GM19468 (cell line): ENCODE data around the gene BCLAF1.
"Not testable (repeated sequence)": the region's sequence is repeated elsewhere in the genome, so short reads cannot be mapped to it uniquely, and the experiment has no call there.

Experiments
- ATAC-seq: cut with Tn5 transposase; IDR thresholded peaks from one replicate; pipeline ENCODE4 v1.9.1; 2021; ENCODE audit warnings: mild to moderate bottlenecking, moderate library complexity, moderate number of reproducible peaks; ENCODE audit not compliant: unreplicated experiment; ENCODE audit errors: extremely low read depth

BCLAF1 gene

GRCh38 chr6:136309729-136310311, 20.2 kb upstream of the BCLAF1 start:
- no peak for ATAC-seq

GRCh38 chr6:136309171-136309570, 19.5 kb upstream of the BCLAF1 start:
- no peak for ATAC-seq

GRCh38 chr6:136308469-136308868, 18.8 kb upstream of the BCLAF1 start:
- ATAC-seq: not testable (repeated sequence)

GRCh38 chr6:136307351-136307750, 17.7 kb upstream of the BCLAF1 start:
- no peak for ATAC-seq

- no peak for ATAC-seq
These were observed 16.8 kb upstream of the BCLAF1 start for GRCh38 chr6:136306466-136306865.

GRCh38 chr6:136304410-136304809, 14.8 kb upstream of the BCLAF1 start:
- no peak for ATAC-seq

- ATAC-seq: no peak
These were observed 13.9 kb upstream of the BCLAF1 start for GRCh38 chr6:136303516-136303915.

- no peak for ATAC-seq
These were observed 5.0 kb upstream of the BCLAF1 start for GRCh38 chr6:136294621-136295020.

GRCh38 chr6:136290410-136291010, 864 bp upstream of the BCLAF1 start:
- no peak for ATAC-seq

GRCh38 chr6:136289327-136289578, 393 bp downstream of the BCLAF1 start:
- no peak for ATAC-seq

- no peak for ATAC-seq
These were observed 900 bp downstream of the BCLAF1 start for GRCh38 chr6:136288566-136289326.

GRCh38 chr6:136284909-136285308, 4.7 kb downstream of the BCLAF1 start:
- no peak for ATAC-seq

- no peak for ATAC-seq
These were observed 6.7 kb downstream of the BCLAF1 start for GRCh38 chr6:136282906-136283305.

GRCh38 chr6:136280032-136280609, 9.5 kb downstream of the BCLAF1 start:
- ATAC-seq: no peak

GRCh38 chr6:136274062-136274461, 15.6 kb downstream of the BCLAF1 start:
- no peak for ATAC-seq

GRCh38 chr6:136265101-136265500, 24.5 kb downstream of the BCLAF1 start:
- no peak for ATAC-seq

- no peak for ATAC-seq
These were observed 26.7 kb downstream of the BCLAF1 start for GRCh38 chr6:136262940-136263339.

GRCh38 chr6:136254851-136255466, 34.7 kb downstream of the BCLAF1 start:
- ATAC-seq: no peak

- no peak for ATAC-seq
These were observed 35.9 kb downstream of the BCLAF1 start for GRCh38 chr6:136253734-136254133.

- ATAC-seq: no peak
These were observed 37.2 kb downstream of the BCLAF1 start for GRCh38 chr6:136252441-136252840.

- ATAC-seq: no peak
These were observed 38.3 kb downstream of the BCLAF1 start for GRCh38 chr6:136251394-136251793.
